HG03139 (cell line): ENCODE measurements around the gene ASPSCR1.
"Not testable (repeated sequence)": the region's sequence is repeated elsewhere in the genome, so short reads cannot be mapped to it uniquely, and the experiment has no call there.

Source experiments
- ATAC-seq: cut with Tn5 transposase; IDR thresholded peaks from one replicate; pipeline ENCODE4 v1.9.1; 2021; ENCODE audit not compliant: unreplicated experiment

ASPSCR1 gene

GRCh38 chr17:81978524-81979298 is 1.3 kb downstream of the ASPSCR1 start:
- no peak for ATAC-seq

- ATAC-seq: no peak
Measured at GRCh38 chr17:81980122-81980521, 2.7 kb downstream of the ASPSCR1 start.

GRCh38 chr17:81980707-81981343 is 3.4 kb downstream of the ASPSCR1 start:
- no peak for ATAC-seq

- not testable (repeated sequence) for ATAC-seq
Measured at GRCh38 chr17:81981511-81981910, 4.1 kb downstream of the ASPSCR1 start.

- ATAC-seq: no peak
Measured at GRCh38 chr17:81983011-81983638, 5.7 kb downstream of the ASPSCR1 start.

GRCh38 chr17:81983639-81984373 is 6.4 kb downstream of the ASPSCR1 start:
- no peak for ATAC-seq

- ATAC-seq: no peak
Measured at GRCh38 chr17:81984773-81985410, 7.5 kb downstream of the ASPSCR1 start.

GRCh38 chr17:81986606-81987005 is 9.2 kb downstream of the ASPSCR1 start:
- ATAC-seq: no peak

GRCh38 chr17:81987161-81987770 is 9.8 kb downstream of the ASPSCR1 start:
- no peak for ATAC-seq

GRCh38 chr17:81990836-81991683 is 13.6 kb downstream of the ASPSCR1 start:
- ATAC-seq: no peak

GRCh38 chr17:81991684-81992305 is 14.4 kb downstream of the ASPSCR1 start:
- ATAC-seq: no peak

GRCh38 chr17:81992306-81993102 is 15.1 kb downstream of the ASPSCR1 start:
- no peak for ATAC-seq

GRCh38 chr17:81993729-81994592 is 16.5 kb downstream of the ASPSCR1 start:
- ATAC-seq: no peak

GRCh38 chr17:81994593-81995462 is 17.4 kb downstream of the ASPSCR1 start:
- ATAC-seq: no peak

GRCh38 chr17:81995463-81996231 is 18.2 kb downstream of the ASPSCR1 start:
- no peak for ATAC-seq
